Measurements from ENCODE around the gene CLIC5. TPM values are rescaled to one million over a fixed set of nuclear protein-coding genes. Genes with fewer than 3 reads are reported as not detected.

The CLIC5 gene
- total RNA-seq, 1 experiment from 2014 or later: not detected

DNA sequence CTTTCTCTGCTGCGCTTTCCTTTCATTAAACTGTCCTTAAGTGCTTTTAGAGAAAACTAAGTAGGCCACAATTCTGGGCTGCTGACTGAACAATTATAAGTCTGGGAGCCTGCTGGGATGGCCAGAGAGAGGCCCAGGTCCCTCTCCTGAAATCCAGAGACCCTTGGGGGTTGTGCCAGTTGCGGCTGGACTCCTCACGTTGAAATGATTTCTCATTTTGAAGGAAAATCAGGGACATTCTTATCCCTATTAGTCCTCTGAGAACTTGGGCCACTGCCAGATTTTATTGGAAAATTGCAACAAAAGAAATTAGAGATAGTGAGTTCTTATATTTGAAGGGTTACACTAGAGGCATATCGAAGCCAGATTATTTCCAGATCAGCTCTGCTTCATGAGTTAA lies 145.1 kb downstream of the CLIC5 start:
- TF ChIP-seq CTCF (IDR thresholded peaks at IDR 0.05; ENCODE audit: unreplicated experiment): no peak
- H3K4me1 Mint-ChIP-seq (ENCODE audit: insufficient read depth, unreplicated experiment): no peaks in the 10 kb centered on the region
- intact Hi-C loops (cut with micrococcal nuclease): no loop called here
- peaks cover 6% of the 10 kb centered on the region for H3K36me3 Mint-ChIP-seq (ENCODE audit: insufficient read depth, unreplicated experiment)
- H3K4me3 Mint-ChIP-seq (ENCODE audit: unreplicated experiment): no peak overlapping the region
- DNase-seq (ENCODE audit: unreplicated experiment): no peak
- no TSS peak for BruUV-seq (replicated peaks)
- peaks cover 26% of the 10 kb centered on the region for H3K27me3 Mint-ChIP-seq (ENCODE audit: insufficient read depth, unreplicated experiment)
- ChIA-PET POLR2A (no interaction called here), CTCF (no interaction called here)
- no peaks in the 10 kb centered on the region for H3K9me3 Mint-ChIP-seq (ENCODE audit: unreplicated experiment)
- no peak overlapping the region for H3K27ac Mint-ChIP-seq (ENCODE audit: low read depth, unreplicated experiment)

- POLR2A ChIA-PET: no interaction called here
- Mint-ChIP-seq H3K36me3 (ENCODE audit: insufficient read depth, unreplicated experiment) (no peaks in the 10 kb centered on the region), H3K4me1 (ENCODE audit: insufficient read depth, unreplicated experiment) (no peaks in the 10 kb centered on the region), H3K9me3 (ENCODE audit: unreplicated experiment) (no peaks in the 10 kb centered on the region), H3K27me3 (ENCODE audit: insufficient read depth, unreplicated experiment) (peaks cover 14% of the 10 kb centered on the region), H3K27ac (ENCODE audit: low read depth, unreplicated experiment) (no peak overlapping the region), H3K4me3 (ENCODE audit: unreplicated experiment) (no peak overlapping the region)
- intact Hi-C loops (cut with micrococcal nuclease): no loop called here
- CTCF ChIA-PET: no interaction called here
- no peak for DNase-seq (ENCODE audit: unreplicated experiment)
- no TSS peak for BruUV-seq (replicated peaks)
- no peak for TF ChIP-seq CTCF (IDR thresholded peaks at IDR 0.05; ENCODE audit: unreplicated experiment)
These were observed 151.0 kb downstream of the CLIC5 start for GRCh38 chr6:45864651-45865050.

GRCh38 chr6:45858691-45859090 lies 157.0 kb downstream of the CLIC5 start:
- intact Hi-C loops (cut with micrococcal nuclease): no loop called here
- ChIA-PET CTCF (interaction anchor here (1.1 kb wide), 1 partner anchor 23 kb away, joined by 3 read pairs; no protein-coding TSS in a partner anchor), POLR2A (no interaction called here)
- no TSS peak for BruUV-seq (replicated peaks)
- Mint-ChIP-seq H3K27me3 (ENCODE audit: insufficient read depth, unreplicated experiment) (no peaks in the 10 kb centered on the region), H3K4me3 (ENCODE audit: unreplicated experiment) (no peak overlapping the region), H3K9me3 (ENCODE audit: unreplicated experiment) (no peaks in the 10 kb centered on the region), H3K4me1 (ENCODE audit: insufficient read depth, unreplicated experiment) (no peaks in the 10 kb centered on the region), H3K27ac (ENCODE audit: low read depth, unreplicated experiment) (no peak overlapping the region), H3K36me3 (ENCODE audit: insufficient read depth, unreplicated experiment) (no peaks in the 10 kb centered on the region)
- no peak for DNase-seq (ENCODE audit: unreplicated experiment)
- no peak for TF ChIP-seq CTCF (IDR thresholded peaks at IDR 0.05; ENCODE audit: unreplicated experiment)

GRCh38 chr6:45857827-45858226 lies 157.8 kb downstream of the CLIC5 start:
- no peak for DNase-seq (ENCODE audit: unreplicated experiment)
- CTCF ChIA-PET: interaction anchor here (1.1 kb wide), 1 partner anchor 23 kb away, joined by 3 read pairs; no protein-coding TSS in a partner anchor
- intact Hi-C loops (cut with micrococcal nuclease): no loop called here
- H3K27ac Mint-ChIP-seq (ENCODE audit: low read depth, unreplicated experiment): no peak overlapping the region
- H3K36me3 Mint-ChIP-seq (ENCODE audit: insufficient read depth, unreplicated experiment): no peaks in the 10 kb centered on the region
- TF ChIP-seq CTCF (IDR thresholded peaks at IDR 0.05; ENCODE audit: unreplicated experiment): no peak
- no peak overlapping the region for H3K4me3 Mint-ChIP-seq (ENCODE audit: unreplicated experiment)
- POLR2A ChIA-PET: no interaction called here
- no TSS peak for BruUV-seq (replicated peaks)
- H3K9me3 Mint-ChIP-seq (ENCODE audit: unreplicated experiment): no peaks in the 10 kb centered on the region
- H3K4me1 Mint-ChIP-seq (ENCODE audit: insufficient read depth, unreplicated experiment): no peaks in the 10 kb centered on the region
- H3K27me3 Mint-ChIP-seq (ENCODE audit: insufficient read depth, unreplicated experiment): peaks cover 7% of the 10 kb centered on the region

Data from MCF 10A (cell line).